Gastroesophageal sphincter (tissue), 3 donors: ENCODE results near the gene RFC2.

Experiments used
- POLR2A ChIP-seq, 2 donors: fragments of 450-650 bp; IDR thresholded peaks; one replicate each; pipeline ENCODE4 v1.6.1; 2017; ENCODE audit warnings: antibody characterized with exemption in 2 of 2, mild to moderate bottlenecking in 2 of 2, moderate library complexity in 1 of 2
- POLR2AphosphoS5 ChIP-seq: sonication (generic); formaldehyde crosslinking; IDR thresholded peaks from one replicate; pipeline ENCODE4 v1.6.1; 2017; ENCODE audit warnings: antibody characterized with exemption
- TF ChIP-seq, protein P1 (sequence below), 4 experiments: fragments of 200-600 bp in 2 of 4; fragments of 450-650 bp in 2 of 4; sonication (generic) in 1 of 4; IDR thresholded peaks; one replicate each; pipeline ENCODE4 v1.5.1; 2017 to 2019; ENCODE audit warnings: antibody characterized with exemption in 4 of 4, mild to moderate bottlenecking in 2 of 4, moderate library complexity in 2 of 4

DNA sequence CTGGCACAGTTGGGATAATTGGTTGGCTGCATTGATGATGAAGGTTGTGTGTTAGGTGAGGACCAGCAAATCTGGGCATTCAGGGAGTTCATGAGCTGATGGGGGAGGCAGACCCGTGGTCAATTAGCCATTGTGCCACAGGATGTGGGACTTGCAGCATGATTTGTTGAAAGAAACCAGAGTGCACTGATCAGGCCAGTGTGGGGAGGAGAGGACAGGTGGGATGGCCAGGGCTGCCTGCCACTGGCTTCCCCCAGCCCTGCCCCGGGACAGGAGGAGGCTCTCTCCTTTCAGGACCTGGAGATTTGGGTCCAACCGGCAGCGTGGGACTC, 39.3 kb upstream of the RFC2 start:
- TF ChIP-seq, protein P1, sequence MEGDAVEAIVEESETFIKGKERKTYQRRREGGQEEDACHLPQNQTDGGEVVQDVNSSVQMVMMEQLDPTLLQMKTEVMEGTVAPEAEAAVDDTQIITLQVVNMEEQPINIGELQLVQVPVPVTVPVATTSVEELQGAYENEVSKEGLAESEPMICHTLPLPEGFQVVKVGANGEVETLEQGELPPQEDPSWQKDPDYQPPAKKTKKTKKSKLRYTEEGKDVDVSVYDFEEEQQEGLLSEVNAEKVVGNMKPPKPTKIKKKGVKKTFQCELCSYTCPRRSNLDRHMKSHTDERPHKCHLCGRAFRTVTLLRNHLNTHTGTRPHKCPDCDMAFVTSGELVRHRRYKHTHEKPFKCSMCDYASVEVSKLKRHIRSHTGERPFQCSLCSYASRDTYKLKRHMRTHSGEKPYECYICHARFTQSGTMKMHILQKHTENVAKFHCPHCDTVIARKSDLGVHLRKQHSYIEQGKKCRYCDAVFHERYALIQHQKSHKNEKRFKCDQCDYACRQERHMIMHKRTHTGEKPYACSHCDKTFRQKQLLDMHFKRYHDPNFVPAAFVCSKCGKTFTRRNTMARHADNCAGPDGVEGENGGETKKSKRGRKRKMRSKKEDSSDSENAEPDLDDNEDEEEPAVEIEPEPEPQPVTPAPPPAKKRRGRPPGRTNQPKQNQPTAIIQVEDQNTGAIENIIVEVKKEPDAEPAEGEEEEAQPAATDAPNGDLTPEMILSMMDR (IDR thresholded peaks at IDR 0.05), result no peak
- TF ChIP-seq POLR2A (IDR thresholded peaks at IDR 0.05), result no peak
- no peak for TF ChIP-seq POLR2AphosphoS5
